ENCODE measurements around the gene PPIP5K1.

Gene PPIP5K1

GRCh38 chr15:43492673-43493601 lies 97.1 kb downstream of the PPIP5K1 start, which contains the start of gene TP53BP1:
Gene TP53BP1 (minus strand): TSS chr15:43493156. CDS start chr15:43493043, 113 bp downstream.
- peak within 1 kb of the TSS; percentile 69 for H3K27ac ChIP-seq
- no peak for TF ChIP-seq CTCF (conservative IDR thresholded peaks at IDR 0.05)

DNA sequence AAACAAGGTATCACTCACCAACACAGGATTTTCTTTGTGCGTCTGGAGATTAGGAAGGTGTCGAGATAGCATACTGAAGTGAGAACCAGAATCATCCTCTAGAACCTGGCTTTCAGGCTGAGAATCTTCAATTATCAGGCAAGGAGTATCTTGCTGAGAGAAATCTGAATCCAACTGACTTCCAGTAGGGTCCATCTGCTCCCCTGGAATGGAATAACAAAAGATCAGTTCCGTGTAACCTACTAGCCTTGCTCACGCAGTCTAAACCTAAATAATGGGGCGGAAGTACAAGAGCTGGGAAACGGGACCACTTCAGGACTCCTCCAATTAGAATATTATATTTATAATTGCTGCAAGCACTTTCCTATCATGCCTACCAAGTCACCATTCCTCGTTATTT lies 97.7 kb downstream of the PPIP5K1 start:
- TF ChIP-seq CTCF (conservative IDR thresholded peaks at IDR 0.05) = no peak
- H3K27ac ChIP-seq = peak overlapping the region; percentile 69

DNA sequence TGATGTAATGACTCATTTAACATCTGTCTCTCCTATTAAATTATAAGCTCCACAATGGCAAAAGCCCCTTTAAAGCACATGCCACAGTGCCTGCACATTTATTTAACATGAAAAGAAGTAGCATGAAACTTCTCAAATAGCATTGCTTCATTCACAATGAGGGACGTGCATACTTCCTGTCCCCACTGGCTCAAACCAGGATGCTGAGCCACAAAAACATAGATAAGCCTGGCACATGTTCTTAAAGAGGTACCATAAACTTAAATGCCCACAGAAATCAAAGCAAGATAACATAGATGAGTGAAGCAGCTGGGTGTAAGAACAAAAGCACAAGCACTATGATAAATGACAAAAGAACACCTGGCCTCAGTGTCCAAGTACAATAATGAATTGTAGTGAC lies 100.8 kb downstream of the PPIP5K1 start:
- TF ChIP-seq CTCF (conservative IDR thresholded peaks at IDR 0.05) = no peak
- no peak overlapping the region for H3K27ac ChIP-seq

- no peak for TF ChIP-seq CTCF (conservative IDR thresholded peaks at IDR 0.05)
- no peak overlapping the region for H3K27ac ChIP-seq
Measured at GRCh38 chr15:43488790-43489189, 101.2 kb downstream of the PPIP5K1 start.

DNA sequence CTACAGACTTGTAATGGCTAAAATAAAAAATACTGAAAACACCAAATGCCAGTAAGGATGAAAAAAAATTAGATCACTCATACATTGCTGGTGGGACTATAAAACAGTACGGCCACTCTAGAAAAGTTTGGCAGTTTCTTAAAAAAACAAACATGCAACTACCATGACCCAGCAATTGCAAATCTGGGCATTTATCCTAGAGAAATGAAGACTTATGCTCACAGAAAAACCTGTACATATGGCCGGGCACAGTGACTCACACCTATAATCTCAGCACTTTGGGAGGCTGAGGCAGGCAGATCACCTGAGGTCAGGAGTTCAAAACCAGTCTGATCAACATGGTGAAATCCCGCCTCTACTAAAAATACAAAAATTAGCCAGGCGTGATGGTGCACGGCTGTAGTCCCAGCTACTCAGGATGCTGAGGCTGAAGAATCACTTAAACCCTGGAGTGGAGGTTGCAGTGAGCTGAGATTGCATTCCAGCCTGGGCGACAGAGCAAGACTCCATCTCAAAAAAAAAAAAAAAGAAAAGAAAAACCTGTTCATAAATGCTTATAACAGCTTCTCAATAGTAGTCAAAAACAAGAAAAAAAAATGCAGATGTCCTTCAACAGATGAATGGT lies 102.6 kb downstream of the PPIP5K1 start:
- TF ChIP-seq CTCF (conservative IDR thresholded peaks at IDR 0.05) = no peak
- H3K27ac ChIP-seq = no peak overlapping the region

DNA sequence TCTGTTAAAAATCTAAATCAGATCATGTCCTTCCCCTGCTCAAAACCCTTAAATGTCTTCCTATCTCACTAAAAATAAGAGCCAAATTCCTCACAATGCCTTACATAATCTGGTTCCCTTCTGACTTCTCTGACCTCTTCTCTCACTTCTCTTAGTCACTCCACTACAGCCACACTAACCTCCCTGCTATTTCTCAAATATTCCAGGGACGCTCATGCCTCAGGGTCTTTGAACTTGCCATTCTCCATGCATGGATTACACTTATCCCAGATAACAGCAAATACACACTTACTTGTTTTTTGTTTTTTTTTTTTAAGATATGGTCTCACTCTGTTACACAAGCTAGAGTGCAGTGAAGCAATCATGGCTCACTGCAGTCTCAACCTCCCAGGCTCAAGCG lies 105.6 kb downstream of the PPIP5K1 start:
- no peak overlapping the region for H3K27ac ChIP-seq
- TF ChIP-seq CTCF (conservative IDR thresholded peaks at IDR 0.05) = no peak
